Hepatocyte (in vitro differentiated cells): ENCODE results near the gene PRSS50. TPM values are rescaled to one million over a fixed set of nuclear protein-coding genes. Genes with fewer than 3 reads are reported as not detected.

Experiments
- DNase-seq: peaks from one replicate; pipeline ENCODE4 v3.0.0-alpha.2; 2016; ENCODE audit warnings: low spot score
- H2AFZ ChIP-seq: fragments of 200-600 bp; sonication (generic); 2 replicates; pipeline ENCODE4 v1.6.0; 2016; ENCODE audit warnings: antibody characterized with exemption, mild to moderate bottlenecking
- H3K27ac ChIP-seq: fragments of 200-600 bp; sonication (generic); 2 replicates; pipeline ENCODE4 v1.5.1; 2016; ENCODE audit warnings: mild to moderate bottlenecking
- H3K27me3 ChIP-seq: fragments of 200-600 bp; sonication (generic); 2 replicates; pipeline ENCODE4 v1.6.1; 2016
- H3K36me3 ChIP-seq: fragments of 200-600 bp; sonication (generic); replicated peaks from 2 replicates; pipeline ENCODE4 v1.5.1; 2016; ENCODE audit warnings: low read depth; ENCODE audit not compliant: insufficient read depth
- H3K4me1 ChIP-seq: fragments of 200-600 bp; sonication (generic); 2 replicates; pipeline ENCODE4 v1.5.1; 2016; ENCODE audit warnings: mild to moderate bottlenecking, moderate library complexity; ENCODE audit not compliant: insufficient read depth
- H3K4me2 ChIP-seq: fragments of 200-600 bp; sonication (generic); 2 replicates; pipeline ENCODE4 v1.6.0; 2016
- H3K4me3 ChIP-seq: fragments of 200-600 bp; sonication (generic); 2 replicates; pipeline ENCODE4 v1.5.1; 2016; ENCODE audit warnings: mild to moderate bottlenecking
- H3K79me2 ChIP-seq: fragments of 200-600 bp; sonication (generic); 2 replicates; pipeline ENCODE4 v1.6.0; 2017; ENCODE audit warnings: mild to moderate bottlenecking
- H3K9me2 ChIP-seq: fragments of 200-600 bp; sonication (generic); replicated peaks from 2 replicates; pipeline ENCODE4 v1.6.0; 2017; ENCODE audit warnings: mild to moderate bottlenecking; ENCODE audit not compliant: insufficient read depth
- H3K9me3 ChIP-seq: fragments of 200-600 bp; sonication (generic); 2 replicates; pipeline ENCODE4 v1.5.1; 2016; ENCODE audit warnings: low read depth, mild to moderate bottlenecking
- H4K20me1 ChIP-seq: fragments of 200-600 bp; sonication (generic); 2 replicates; pipeline ENCODE4 v1.6.0; 2016; ENCODE audit warnings: mild to moderate bottlenecking; ENCODE audit not compliant: insufficient read depth, poor library complexity, severe bottlenecking
- EZH2 ChIP-seq: fragments of 200-600 bp; sonication (generic); IDR thresholded peaks from 2 replicates; pipeline ENCODE4 v1.6.1; 2016; ENCODE audit warnings: antibody characterized with exemption, mild to moderate bottlenecking, borderline replicate concordance
- EZH2phosphoT487 ChIP-seq: fragments of 200-600 bp; sonication (generic); IDR thresholded peaks from one replicate; pipeline ENCODE4 v1.6.1; 2018; ENCODE audit warnings: antibody characterized with exemption, mild to moderate bottlenecking, low read depth, moderate library complexity; ENCODE audit not compliant: unreplicated experiment, severe bottlenecking
- WGBS: methylation state at CpG from one replicate; pipeline ENCODE4 v1.1.6; 2016; ENCODE audit warnings: low lambda C conversion rate; ENCODE audit errors: missing lambda C conversion rate; 5-methylcytosine and 5-hydroxymethylcytosine counted together
- polyA plus RNA-seq: library from polyadenylated mRNA; unstranded; fragments of >200 nt; fragmentation: Nextera tagmentation; extraction: Ambion mirVana; gene quantifications from 2 replicates; pipeline ENCODE4 v1.2.1, GENCODE V29; 2016
- total RNA-seq: library from RNA; depleted of rRNA; stranded (reverse); fragments of >200 nt; gene quantifications from 2 replicates; pipeline ENCODE4 v1.2.3, GENCODE V29; 2014
- TF ChIP-seq, protein P1 (sequence below): fragments of 200-600 bp; sonication (generic); IDR thresholded peaks from 2 replicates; pipeline ENCODE4 v1.5.1; 2016; ENCODE audit warnings: antibody characterized with exemption, mild to moderate bottlenecking; ENCODE audit not compliant: poor library complexity

Gene PRSS50
- total and polyA plus RNA-seq, 2 experiments from 2014 or later, result 0.33 to 1.4 TPM

DNA sequence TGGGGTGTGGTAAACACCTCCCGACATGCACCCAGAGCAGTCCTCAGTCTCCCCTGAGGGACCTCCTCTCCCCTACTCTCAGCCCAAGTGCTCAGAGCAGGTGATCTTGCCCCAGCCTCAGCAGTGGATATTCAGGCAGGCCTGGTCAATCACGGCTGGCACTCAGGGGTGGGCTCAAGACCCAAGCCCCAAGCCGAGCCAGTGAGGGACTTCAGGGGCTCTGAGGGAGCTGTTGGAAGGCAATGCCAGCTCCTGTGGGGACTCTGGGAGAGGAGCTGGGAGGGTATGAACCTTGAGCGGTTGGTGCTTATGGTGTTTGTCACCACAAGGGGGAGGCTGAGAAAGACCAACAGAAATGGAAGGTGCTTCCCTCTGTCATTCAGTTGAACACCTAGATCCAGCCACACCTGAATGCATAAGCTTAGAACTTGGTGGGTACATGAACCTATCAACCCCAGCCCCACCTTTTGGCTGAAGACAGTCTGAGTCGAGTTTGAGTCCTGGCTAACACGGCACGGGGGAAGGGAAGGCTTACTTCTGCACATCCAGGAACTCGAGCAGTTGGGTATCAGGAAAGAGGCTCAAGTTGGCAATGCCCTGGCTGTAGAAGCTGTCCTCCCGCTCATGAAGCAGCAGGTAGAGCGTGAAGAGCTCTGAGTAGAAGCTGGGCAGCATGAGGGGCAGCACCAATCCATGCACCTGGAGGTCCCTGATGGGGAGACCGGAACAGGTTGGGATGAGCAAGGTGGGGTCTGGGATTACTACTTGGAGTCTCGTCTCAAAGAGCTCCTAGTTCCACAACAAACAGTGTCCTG is 43.4 kb downstream of the PRSS50 start:
- no peaks in the 10 kb centered on the region for H3K9me2 ChIP-seq
- no peak overlapping the region for H3K27ac ChIP-seq
- H3K4me1 ChIP-seq, result no peaks in the 10 kb centered on the region
- no peak overlapping the region for H3K4me3 ChIP-seq
- H3K9me3 ChIP-seq, result no peaks in the 10 kb centered on the region
- H3K36me3 ChIP-seq, result no peaks in the 10 kb centered on the region
- no peak overlapping the region for H3K4me2 ChIP-seq
- no peak for TF ChIP-seq EZH2phosphoT487
- TF ChIP-seq, protein P1, sequence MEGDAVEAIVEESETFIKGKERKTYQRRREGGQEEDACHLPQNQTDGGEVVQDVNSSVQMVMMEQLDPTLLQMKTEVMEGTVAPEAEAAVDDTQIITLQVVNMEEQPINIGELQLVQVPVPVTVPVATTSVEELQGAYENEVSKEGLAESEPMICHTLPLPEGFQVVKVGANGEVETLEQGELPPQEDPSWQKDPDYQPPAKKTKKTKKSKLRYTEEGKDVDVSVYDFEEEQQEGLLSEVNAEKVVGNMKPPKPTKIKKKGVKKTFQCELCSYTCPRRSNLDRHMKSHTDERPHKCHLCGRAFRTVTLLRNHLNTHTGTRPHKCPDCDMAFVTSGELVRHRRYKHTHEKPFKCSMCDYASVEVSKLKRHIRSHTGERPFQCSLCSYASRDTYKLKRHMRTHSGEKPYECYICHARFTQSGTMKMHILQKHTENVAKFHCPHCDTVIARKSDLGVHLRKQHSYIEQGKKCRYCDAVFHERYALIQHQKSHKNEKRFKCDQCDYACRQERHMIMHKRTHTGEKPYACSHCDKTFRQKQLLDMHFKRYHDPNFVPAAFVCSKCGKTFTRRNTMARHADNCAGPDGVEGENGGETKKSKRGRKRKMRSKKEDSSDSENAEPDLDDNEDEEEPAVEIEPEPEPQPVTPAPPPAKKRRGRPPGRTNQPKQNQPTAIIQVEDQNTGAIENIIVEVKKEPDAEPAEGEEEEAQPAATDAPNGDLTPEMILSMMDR, result peak; percentile 3
- no peaks in the 10 kb centered on the region for H3K79me2 ChIP-seq
- 95% methylated on average over 12 of the region's 12 CpGs for WGBS
- no peak for DNase-seq
- H4K20me1 ChIP-seq, result no peaks in the 10 kb centered on the region
- no peak overlapping the region for H2AFZ ChIP-seq
- H3K27me3 ChIP-seq, result no peaks in the 10 kb centered on the region

DNA sequence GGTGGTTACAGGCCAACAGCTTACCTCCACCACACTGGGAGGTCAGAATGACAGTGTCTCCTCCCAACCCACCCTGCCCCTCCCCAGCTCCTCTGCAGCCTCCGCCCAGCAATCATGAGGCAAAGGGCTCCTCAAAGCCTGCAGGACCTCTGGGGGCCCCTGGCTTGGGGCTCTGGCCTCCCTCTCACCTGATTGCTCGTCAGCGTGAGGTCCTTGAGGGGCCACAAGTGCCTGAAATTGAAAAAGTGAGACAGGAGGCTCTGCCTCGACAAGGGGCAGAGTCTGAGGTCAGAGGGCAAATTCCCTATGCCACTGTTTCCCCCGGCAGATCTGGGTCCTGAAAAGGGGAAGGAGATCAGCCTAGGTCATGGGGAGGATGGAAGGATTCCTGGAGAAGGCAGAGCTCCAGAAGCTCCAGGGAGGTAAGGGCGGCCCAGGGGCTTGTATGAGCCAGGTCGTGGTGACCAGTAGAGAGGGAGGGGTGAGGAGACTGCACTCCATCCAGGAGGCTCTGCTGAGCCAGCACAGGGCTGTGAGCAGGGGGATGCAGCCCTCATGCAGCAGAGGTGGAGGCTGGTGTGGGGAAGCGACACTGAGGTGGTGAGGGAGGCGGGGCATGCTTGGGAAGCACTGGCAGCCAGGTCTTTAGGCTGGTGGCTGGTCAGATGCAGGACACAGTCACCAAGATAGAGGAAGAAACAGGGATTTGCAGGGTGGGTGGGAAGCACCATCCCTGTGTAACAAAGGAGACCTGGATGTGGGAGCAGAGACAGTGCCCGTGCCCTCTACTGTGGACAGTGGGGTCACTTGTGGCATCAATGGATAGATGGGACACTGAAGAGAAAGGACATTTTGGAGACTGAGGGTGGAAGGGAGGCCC is 44.3 kb downstream of the PRSS50 start:
- no peaks in the 10 kb centered on the region for H3K27me3 ChIP-seq
- H3K4me1 ChIP-seq, result no peaks in the 10 kb centered on the region
- 76% methylated on average over 10 of the region's 10 CpGs for WGBS
- H4K20me1 ChIP-seq, result no peaks in the 10 kb centered on the region
- H3K9me3 ChIP-seq, result no peaks in the 10 kb centered on the region
- H3K4me2 ChIP-seq, result no peak overlapping the region
- no peak overlapping the region for H3K27ac ChIP-seq
- H3K36me3 ChIP-seq, result no peaks in the 10 kb centered on the region
- no peaks in the 10 kb centered on the region for H3K9me2 ChIP-seq
- H3K79me2 ChIP-seq, result no peaks in the 10 kb centered on the region
- TF ChIP-seq, protein P1, result no peak
- TF ChIP-seq EZH2phosphoT487 (no peak), EZH2 (no peak)
- H2AFZ ChIP-seq, result no peak overlapping the region
- H3K4me3 ChIP-seq, result no peak overlapping the region
- no peak for DNase-seq

DNA sequence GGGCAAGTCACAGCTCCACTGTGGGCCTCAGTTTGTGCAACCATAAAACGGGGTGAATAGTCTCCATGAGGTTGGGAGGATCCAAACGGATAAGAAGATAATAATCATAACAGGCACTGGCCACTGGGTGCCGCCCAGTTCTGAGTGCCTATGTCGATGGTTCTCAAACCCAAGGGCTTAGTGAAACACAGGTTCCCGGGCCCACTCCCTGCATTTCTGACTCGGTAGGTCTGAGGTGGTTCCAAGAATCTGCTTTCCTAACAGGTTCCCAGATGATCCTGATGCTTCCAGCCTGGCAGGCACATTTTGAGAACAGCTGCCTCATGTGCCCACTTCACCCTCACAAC is 45.3 kb downstream of the PRSS50 start:
- TF ChIP-seq EZH2, result no peak
- TF ChIP-seq EZH2phosphoT487, result no peak
- TF ChIP-seq, protein P1, result no peak
- Histone ChIP-seq H3K4me1 (no peaks in the 10 kb centered on the region), H3K36me3 (no peaks in the 10 kb centered on the region), H3K27ac (no peak overlapping the region), H2AFZ (no peak overlapping the region), H3K9me3 (no peaks in the 10 kb centered on the region), H3K79me2 (no peaks in the 10 kb centered on the region), H3K27me3 (no peaks in the 10 kb centered on the region), H3K9me2 (no peaks in the 10 kb centered on the region), H3K4me2 (no peak overlapping the region), H4K20me1 (no peaks in the 10 kb centered on the region), H3K4me3 (no peak overlapping the region)
- 92% methylated on average over 6 of the region's 6 CpGs for WGBS
- no peak for DNase-seq
